NOMO-1 treated with DMSO at 0.1 percent for 48 hours (cell line): Measurements from ENCODE around the gene GPRC5B.
A peak's percentile ranks its signal among the peaks of the same experiment; 100 is the strongest.

Experiments
- DNase-seq: peaks from one replicate; lab custom pipeline; 2025; ENCODE audit not compliant: unreplicated experiment; lab: John Stamatoyannopoulos, UW

GPRC5B gene

GRCh38 chr16:19846436-19846835 lies 38.2 kb downstream of the GPRC5B start:
- no peak for DNase-seq

DNA sequence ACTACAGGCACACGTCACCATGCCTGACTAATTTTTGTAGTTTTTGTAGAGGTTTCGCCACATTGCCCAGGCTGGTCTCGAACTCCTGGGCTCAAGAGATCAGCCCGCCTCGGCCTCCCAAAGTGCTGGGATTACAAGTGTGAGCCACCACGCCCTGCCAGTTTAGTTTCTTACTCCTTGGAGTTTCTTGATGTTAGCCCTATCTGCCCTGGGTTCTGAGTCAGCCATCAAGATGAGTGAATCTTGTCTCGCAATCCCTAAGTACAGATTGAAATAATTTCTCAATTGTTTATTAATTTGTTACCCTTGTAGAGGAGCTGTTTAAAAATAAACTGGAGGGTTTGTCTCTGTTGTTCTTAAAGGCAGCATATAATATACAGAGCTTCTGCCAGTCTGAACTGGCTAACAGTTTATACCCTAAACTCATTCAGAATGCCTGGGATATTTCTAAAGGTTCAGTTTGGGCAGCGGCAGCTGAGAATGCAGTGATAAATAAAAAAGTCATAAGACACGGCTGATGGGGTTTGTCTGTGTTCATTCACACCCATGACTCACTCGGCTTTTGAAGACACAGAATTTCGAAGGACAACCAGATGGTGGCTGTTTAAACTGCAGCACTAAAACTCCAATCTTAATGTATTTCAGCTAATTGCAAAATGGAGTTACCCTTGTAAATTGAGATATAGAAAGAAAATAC lies 39.6 kb downstream of the GPRC5B start:
- DNase-seq: no peak

GRCh38 chr16:19843371-19843770 lies 41.3 kb downstream of the GPRC5B start:
- DNase-seq: no peak

DNA sequence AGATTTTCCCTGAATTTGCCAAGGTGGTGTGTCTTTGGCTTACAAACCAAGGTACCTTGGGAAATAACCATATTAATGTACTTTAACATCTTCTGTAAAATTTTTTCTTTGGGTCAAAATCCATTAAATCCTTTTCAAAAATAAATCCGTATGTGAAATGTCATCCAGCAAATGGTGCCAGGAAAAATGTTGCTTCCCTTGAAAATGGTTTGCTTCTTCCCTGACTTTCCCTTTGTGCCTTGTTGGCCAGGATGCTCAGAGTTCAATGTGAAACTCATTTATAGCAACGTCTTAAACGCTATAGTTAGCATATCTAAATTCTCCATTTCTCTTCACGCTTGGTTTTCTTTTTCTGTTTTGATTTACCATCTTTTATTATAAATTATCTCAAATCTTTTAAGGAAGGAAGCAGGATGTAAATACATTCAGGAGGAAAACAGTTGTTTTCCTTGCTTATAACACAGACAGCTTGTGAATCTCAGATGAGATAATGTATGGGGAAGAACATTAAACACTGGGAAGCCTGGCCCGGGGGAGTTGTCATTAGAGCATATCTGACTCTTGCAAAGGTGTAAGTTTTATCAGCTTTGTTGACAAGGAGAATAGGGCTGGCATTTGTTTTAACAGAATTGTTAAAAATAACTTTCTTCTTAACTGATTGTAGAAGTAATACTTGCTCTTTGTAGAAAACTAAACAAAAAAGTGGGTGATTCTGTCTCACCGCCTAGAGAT lies 42.1 kb downstream of the GPRC5B start:
- DNase-seq: no peak

GRCh38 chr16:19841184-19841583 lies 43.5 kb downstream of the GPRC5B start:
- no peak for DNase-seq

GRCh38 chr16:19840524-19841110 lies 44.0 kb downstream of the GPRC5B start:
- no peak for DNase-seq

- no peak for DNase-seq
Observed at GRCh38 chr16:19837984-19838707, 46.5 kb downstream of the GPRC5B start.

DNA sequence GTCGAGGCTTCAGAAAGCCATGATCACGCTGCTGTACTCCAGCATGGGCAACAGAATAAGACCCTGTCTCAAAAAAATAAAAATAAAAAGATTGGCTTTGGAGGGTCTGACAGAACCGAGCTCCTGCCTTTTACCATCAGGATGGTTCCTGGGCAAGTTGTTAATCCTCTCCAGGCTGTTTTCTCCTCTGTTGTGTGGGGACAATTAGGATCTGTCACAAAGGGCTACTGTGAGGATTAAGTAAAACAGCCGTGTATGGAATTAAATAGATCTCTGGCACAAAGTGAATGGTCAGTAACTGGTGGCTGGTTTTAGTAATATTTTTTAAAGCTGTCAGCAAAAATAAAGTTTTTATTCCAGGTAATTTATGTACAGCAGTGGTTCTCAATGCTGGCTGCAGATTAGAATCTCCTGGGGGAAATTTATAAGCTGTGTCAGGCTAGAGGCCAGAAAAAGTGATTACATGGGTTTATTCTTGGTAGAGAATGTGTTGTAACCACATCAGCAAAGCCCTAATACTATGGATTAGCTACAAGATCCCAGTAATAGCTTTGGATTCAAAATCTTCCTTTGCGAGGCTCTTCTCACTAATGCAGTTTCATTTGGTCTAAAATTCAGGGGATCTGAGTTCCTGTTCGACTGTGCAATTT lies 47.2 kb downstream of the GPRC5B start:
- DNase-seq: no peak

- no peak for DNase-seq
Observed at GRCh38 chr16:19835968-19836421, 48.7 kb downstream of the GPRC5B start.

DNA sequence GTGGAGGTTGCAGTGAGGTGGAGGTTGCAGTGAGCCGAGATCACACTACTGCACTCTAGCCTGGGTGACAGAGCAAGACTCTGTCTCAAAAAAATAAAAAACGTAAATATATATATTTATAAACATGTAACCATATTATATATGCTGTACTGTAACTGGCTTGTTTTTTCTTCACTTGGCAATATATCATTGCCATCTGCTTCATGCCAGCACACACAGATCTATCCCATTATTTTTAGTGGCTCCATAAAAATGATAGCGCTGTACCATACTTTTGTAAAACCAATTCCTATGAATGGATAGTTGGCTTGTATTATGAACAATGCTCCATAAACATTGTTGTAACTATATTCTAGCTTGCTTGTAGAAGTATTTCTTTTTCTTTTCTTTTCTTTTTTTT lies 49.5 kb downstream of the GPRC5B start:
- no peak for DNase-seq

DNA sequence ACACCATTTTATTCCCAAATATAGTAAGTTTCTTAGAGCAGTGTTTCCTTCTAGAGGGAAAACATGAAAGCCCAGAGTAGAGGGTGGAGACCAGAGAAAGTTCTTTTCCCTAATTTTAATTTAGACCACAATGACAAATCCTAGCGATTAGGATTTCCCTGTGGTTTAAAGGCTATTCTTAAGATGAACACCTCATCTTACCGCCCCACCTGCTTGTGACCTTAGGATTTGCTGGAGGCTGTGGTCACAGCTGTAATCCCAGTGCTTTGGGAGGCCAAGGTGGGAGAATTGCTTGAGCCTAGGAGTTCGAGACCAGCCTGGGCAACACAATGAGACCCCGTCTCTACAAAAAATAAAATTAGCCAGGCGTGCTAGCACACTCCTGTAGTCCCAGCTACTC lies 51.1 kb downstream of the GPRC5B start:
- no peak for DNase-seq

- no peak for DNase-seq
Observed at GRCh38 chr16:19833176-19833575, 51.5 kb downstream of the GPRC5B start.

DNA sequence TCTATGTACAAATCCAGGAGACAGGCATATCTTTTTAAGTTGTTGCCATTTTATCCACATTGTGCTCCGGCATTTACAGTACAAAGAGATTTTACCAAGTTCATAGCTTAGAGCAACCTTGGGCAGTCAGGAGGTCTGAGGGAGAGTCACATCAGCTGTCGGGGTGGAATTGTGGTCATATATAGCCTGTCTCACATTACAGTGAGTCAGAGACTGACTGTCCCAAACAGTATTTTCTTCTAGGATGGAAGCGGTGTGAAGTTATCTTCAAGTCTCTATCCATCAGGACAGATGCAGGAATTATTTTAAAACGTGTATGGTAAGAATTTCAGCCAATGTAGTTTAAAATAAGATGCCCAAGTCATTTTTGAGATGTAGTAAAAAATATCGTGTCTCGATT lies 53.0 kb downstream of the GPRC5B start:
- DNase-seq: no peak

- peak; percentile 85 for DNase-seq
Observed at GRCh38 chr16:19830902-19831560, 53.6 kb downstream of the GPRC5B start.

GRCh38 chr16:19829844-19830692 lies 54.6 kb downstream of the GPRC5B start:
- DNase-seq: no peak

- no peak for DNase-seq
Observed at GRCh38 chr16:19824216-19824615, 60.4 kb downstream of the GPRC5B start.

DNA sequence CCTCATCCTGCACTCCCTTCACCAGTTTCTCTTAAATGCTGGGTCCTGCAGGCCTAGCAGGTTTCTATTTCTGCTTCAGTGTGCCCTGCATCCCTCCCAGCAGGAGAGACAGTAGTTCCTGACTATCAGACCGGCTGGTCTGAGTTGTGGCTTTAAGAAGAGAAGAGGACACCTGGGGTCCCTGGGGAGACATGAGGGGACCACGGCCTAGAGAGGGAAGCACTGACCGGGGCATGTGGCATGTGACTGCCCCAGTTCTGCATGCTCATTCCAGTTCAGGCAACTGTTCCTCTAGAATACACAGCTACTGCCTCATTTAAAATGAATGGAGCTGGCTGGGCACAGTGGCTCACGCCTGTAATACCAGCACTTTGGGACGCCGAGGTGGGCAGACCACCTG lies 61.3 kb downstream of the GPRC5B start:
- DNase-seq: no peak

DNA sequence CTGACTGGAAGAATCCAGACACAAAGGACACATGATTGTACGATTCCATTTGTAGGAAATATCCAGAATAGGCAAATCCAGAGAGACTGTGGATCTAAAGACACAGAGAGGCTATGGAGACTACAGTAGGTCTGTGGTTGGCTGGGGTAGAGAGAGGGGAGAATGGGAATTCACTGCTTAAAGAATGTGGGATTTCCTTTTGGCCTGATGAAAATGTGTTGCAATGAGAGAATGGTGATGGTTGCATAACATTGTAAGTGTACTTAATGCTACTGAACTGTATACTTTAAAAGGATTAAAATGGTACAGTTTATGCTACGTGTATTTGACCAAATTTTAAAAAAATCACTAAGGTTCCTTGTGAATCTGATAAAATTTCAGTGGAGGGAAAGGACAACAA lies 62.1 kb downstream of the GPRC5B start:
- no peak for DNase-seq

DNA sequence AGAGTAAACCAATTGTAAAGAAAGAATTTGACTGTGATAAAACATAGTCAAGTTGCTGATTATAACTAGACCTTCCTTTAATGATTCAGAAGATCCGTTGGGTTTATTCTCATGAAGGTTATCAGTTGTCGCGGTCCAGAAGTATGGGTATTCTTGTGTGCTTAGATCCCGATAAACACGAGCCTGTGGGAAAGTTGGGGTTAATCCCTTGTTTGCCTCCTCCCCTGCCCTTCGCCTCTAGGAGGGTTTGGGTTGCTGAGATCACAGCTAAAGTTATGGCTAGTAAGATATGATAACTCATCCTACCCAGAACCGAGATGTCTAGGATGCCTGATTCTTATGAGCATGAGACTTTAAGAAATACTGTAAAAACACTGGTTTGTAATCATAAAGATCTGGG lies 66.8 kb downstream of the GPRC5B start:
- DNase-seq: no peak

DNA sequence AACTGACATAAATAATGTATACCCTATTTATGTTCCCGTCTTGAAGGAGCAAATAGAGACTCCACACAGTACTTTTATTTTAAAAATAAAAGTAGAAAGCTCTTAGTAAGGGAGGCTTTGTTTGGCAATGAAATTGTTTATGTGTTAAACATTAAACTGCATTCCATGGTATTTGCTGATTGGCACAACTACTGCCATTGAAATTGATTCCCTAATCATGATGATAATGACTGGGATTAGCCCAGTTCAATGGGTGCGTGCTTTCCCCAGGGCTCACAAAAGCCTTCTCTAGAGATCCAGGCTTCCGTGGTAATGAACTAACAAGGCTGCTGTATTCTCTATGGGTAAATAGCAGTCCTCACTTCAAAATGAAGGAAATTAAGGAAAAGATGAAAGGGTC lies 67.5 kb downstream of the GPRC5B start:
- DNase-seq: no peak
